GM12864 (cell line): ENCODE data around the gene RING1.
A peak's percentile ranks its signal among the peaks of the same experiment; 100 is the strongest.

Experiments
- DNase-seq: peaks from one replicate; pipeline ENCODE4 v3.0.0-alpha.2; 2011; ENCODE audit warnings: low read depth
- H3K4me3 ChIP-seq: 2 replicates; pipeline ENCODE4 v1.5.1; 2011; ENCODE audit warnings: mild to moderate bottlenecking, low read depth, low read length, control low read depth
- CTCF ChIP-seq: IDR thresholded peaks from 2 replicates; pipeline ENCODE4 v1.5.1; 2011; ENCODE audit warnings: low read depth, mild to moderate bottlenecking, moderate library complexity, low read length, control low read depth, inconsistent platforms; ENCODE audit errors: missing control alignments

The RING1 gene

DNA sequence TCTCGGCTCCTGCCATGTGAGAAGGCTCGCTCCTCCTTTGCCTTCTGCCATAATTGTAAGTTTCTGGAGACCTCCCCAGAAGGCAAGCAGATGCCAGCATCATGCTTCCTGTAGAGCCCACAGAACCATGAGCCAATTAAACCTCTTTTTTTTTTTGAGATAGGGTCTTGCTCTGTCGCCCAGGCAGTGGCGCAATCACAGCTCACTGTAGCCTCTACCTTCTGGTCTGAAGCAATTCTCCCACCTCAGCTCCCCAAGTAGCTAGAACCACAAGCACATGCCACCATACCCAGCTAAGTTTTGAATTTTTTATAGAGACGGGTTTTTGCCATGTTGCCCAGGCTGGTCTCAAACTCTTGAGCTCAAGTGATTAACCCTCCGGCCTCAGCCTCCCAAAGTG is 28.6 kb downstream of the RING1 start:
- DNase-seq = no peak
- no peak for TF ChIP-seq CTCF

GRCh38 chr6:33237741-33238140 is 29.4 kb downstream of the RING1 start:
- no peak overlapping the region for H3K4me3 ChIP-seq
- DNase-seq = no peak
- no peak for TF ChIP-seq CTCF

More for the DNA sequence above, 28.6 kb downstream of the RING1 start:
- H3K4me3 ChIP-seq = no peak overlapping the region

- no peak for TF ChIP-seq CTCF
- DNase-seq = no peak
These were observed 33.7 kb downstream of the RING1 start for GRCh38 chr6:33241968-33242367.

DNA sequence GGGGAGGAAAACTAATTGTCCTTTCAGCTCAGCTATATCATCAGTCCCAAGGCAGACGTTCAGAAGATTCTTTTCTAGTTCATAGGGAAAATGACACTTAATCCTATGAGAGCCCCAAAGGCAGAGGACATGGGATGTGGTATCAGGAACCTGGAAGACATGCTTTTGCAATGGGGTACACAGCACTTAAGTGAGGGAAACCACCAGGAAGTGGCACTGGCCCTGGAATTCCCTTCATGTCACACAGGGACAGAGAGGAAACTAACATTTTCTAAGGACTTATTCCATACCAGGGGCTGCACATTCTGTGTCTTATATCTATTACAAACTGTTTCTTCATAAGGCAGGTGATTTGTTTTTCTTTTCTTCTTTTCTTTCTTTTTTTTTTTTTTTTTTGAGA is 35.2 kb downstream of the RING1 start:
- no peak overlapping the region for H3K4me3 ChIP-seq
- no peak for DNase-seq
- no peak for TF ChIP-seq CTCF

More at GRCh38 chr6:33241968-33242367, 33.7 kb downstream of the RING1 start:
- H3K4me3 ChIP-seq = no peak overlapping the region

GRCh38 chr6:33247977-33248642 is 39.8 kb downstream of the RING1 start:
- peak; percentile 99 for TF ChIP-seq CTCF
- peak overlapping the region; percentile 78 for H3K4me3 ChIP-seq
- peak; percentile 72 for DNase-seq

DNA sequence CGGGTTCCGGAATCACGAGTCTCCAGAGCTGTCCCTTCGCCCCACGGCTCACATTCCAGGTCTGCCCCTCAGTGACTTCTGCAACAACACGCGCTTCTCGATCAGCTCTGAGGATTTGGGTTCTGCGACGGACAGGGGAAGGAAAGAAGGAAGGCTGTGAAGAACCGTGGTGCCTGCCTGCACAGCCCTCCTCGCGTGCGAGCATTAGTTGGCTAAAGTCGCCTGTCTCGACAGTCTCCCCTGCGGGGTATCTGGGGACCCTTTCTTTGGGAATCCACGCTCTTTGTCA is 40.3 kb downstream of the RING1 start:
- DNase-seq = no peak
- TF ChIP-seq CTCF = no peak
- H3K4me3 ChIP-seq = peak overlapping the region; percentile 78
